Measurements from ENCODE around the gene STAG3. TPM values are rescaled to one million over a fixed set of nuclear protein-coding genes. Genes with fewer than 3 reads are reported as not detected.

Gene STAG3
- total RNA-seq, 1 experiment from 2014 or later = 1.7 TPM

GRCh38 chr7:100185726-100186125 lies 8.0 kb downstream of the STAG3 start:
- ATAC-seq = no peak
- no TSS peak for BruUV-seq (replicated peaks)
- CTCF ChIA-PET = interaction anchor here (0.9 kb wide), 1 partner anchor 54 kb away, joined by 7 read pairs; no protein-coding TSS in a partner anchor

GRCh38 chr7:100189061-100189460 lies 11.3 kb downstream of the STAG3 start:
- H3K9me3 ChIP-seq (ENCODE audit: control insufficient read depth, insufficient read depth, low read depth, low read length) = no peaks in the 10 kb centered on the region
- H3K36me3 ChIP-seq (ENCODE audit: control insufficient read depth, insufficient read depth, low read length) = no peaks in the 10 kb centered on the region
- no TSS peak for BruUV-seq (replicated peaks)
- H3K4me3 ChIP-seq (ENCODE audit: low read depth in 2 of 2, low read length in 2 of 2) = no peak overlapping the region
- H3K27me3 ChIP-seq (ENCODE audit: control insufficient read depth, insufficient read depth, low read length) = no peaks in the 10 kb centered on the region
- DNase-seq (ENCODE audit: low read depth, low spot score) = no peak
- CTCF ChIA-PET = no interaction called here
- intact Hi-C loops (cut with micrococcal nuclease; ENCODE audit: unreplicated experiment) = no loop called here
- ATAC-seq = no peak
- in situ Hi-C loops (cut with HindIII; ENCODE audit: low pct_unique_long_range_greater_than_20kb, low sequenced_read_pairs) = no loop called here
- no peak for TF ChIP-seq SIN3A (IDR thresholded peaks at IDR 0.05; ENCODE audit: borderline replicate concordance, insufficient read depth, low read depth, low read length)
- no peak for TF ChIP-seq TCF7L2 (IDR thresholded peaks at IDR 0.05; ENCODE audit: low read depth, low read length)
- no peak for TF ChIP-seq POLR2AphosphoS5 (IDR thresholded peaks at IDR 0.05; ENCODE audit: low read depth, low read length)
- no peak for TF ChIP-seq CTCF (IDR thresholded peaks at IDR 0.05)
- no peak for TF ChIP-seq REST (IDR thresholded peaks at IDR 0.05; ENCODE audit: insufficient read depth in 1 of 2, low read depth in 2 of 2, low read length in 1 of 2)
- POLR2A ChIA-PET = no interaction called here
- no peak overlapping the region for H3K27ac ChIP-seq (ENCODE audit: low read length)
- no peaks in the 10 kb centered on the region for H3K4me1 ChIP-seq (ENCODE audit: control insufficient read depth, insufficient read depth, low read length)

More at GRCh38 chr7:100185726-100186125, 8.0 kb downstream of the STAG3 start:
- POLR2A ChIA-PET = no interaction called here
- H3K4me1 ChIP-seq (ENCODE audit: control insufficient read depth, insufficient read depth, low read length) = no peaks in the 10 kb centered on the region
- intact Hi-C loops (cut with micrococcal nuclease; ENCODE audit: unreplicated experiment) (no loop called here), in situ Hi-C loops (cut with HindIII; ENCODE audit: low pct_unique_long_range_greater_than_20kb, low sequenced_read_pairs) (no loop called here)
- H3K36me3 ChIP-seq (ENCODE audit: control insufficient read depth, insufficient read depth, low read length) = no peaks in the 10 kb centered on the region
- no peaks in the 10 kb centered on the region for H3K27me3 ChIP-seq (ENCODE audit: control insufficient read depth, insufficient read depth, low read length)
- TF ChIP-seq TCF7L2 (IDR thresholded peaks at IDR 0.05; ENCODE audit: low read depth, low read length) = no peak
- no peak for TF ChIP-seq REST (IDR thresholded peaks at IDR 0.05; ENCODE audit: insufficient read depth in 1 of 2, low read depth in 2 of 2, low read length in 1 of 2)
- no peak for TF ChIP-seq SIN3A (IDR thresholded peaks at IDR 0.05; ENCODE audit: borderline replicate concordance, insufficient read depth, low read depth, low read length)
- TF ChIP-seq CTCF (IDR thresholded peaks at IDR 0.05) = no peak
- no peak for TF ChIP-seq POLR2AphosphoS5 (IDR thresholded peaks at IDR 0.05; ENCODE audit: low read depth, low read length)
- DNase-seq (ENCODE audit: low read depth, low spot score) = no peak
- H3K4me3 ChIP-seq (ENCODE audit: low read depth in 2 of 2, low read length in 2 of 2) = no peak overlapping the region
- no peaks in the 10 kb centered on the region for H3K9me3 ChIP-seq (ENCODE audit: control insufficient read depth, insufficient read depth, low read depth, low read length)
- H3K27ac ChIP-seq (ENCODE audit: low read length) = no peak overlapping the region

Data from Panc1 (cell line).